CD8-positive, alpha-beta memory T cell (primary cell): ENCODE results near the gene TDP1. TPM values are rescaled to one million over a fixed set of nuclear protein-coding genes. Genes with fewer than 3 reads are reported as not detected.

Experiments used
- CTCF ChIA-PET: fragments of 350-600 bp; sonication (Branson Sonifier 250); formaldehyde crosslinking; loops from one replicate; lab custom pipeline; 2021; ENCODE audit warnings: antibody characterized with exemption; lab: Charles Lee
- POLR2A ChIA-PET: fragments of 350-600 bp; sonication (Branson Sonifier 250); formaldehyde crosslinking; loops from one replicate; lab custom pipeline; 2021; ENCODE audit warnings: antibody characterized with exemption; lab: Charles Lee
- DNase-seq, 5 donors: peaks; one replicate each; pipeline versions ENCODE4 v3.0.0 to v3.0.0-alpha.2; 2020 to 2022; ENCODE audit warnings: mixed read lengths in 1 of 5
- H3K27ac ChIP-seq: one replicate; pipeline ENCODE4 v1.7.0; 2013; ENCODE audit warnings: low read depth, mild to moderate bottlenecking, low read length, moderate library complexity
- H3K27me3 ChIP-seq: 2 replicates; pipeline ENCODE4 v1.7.0; 2013; ENCODE audit warnings: low read length, mild to moderate bottlenecking; ENCODE audit not compliant: insufficient read depth, poor library complexity, severe bottlenecking
- H3K36me3 ChIP-seq: 2 replicates; pipeline ENCODE4 v1.7.0; 2013; ENCODE audit warnings: mild to moderate bottlenecking, low read length, moderate library complexity; ENCODE audit not compliant: insufficient read depth
- H3K4me1 ChIP-seq: 2 replicates; pipeline ENCODE4 v1.7.0; 2013; ENCODE audit warnings: mild to moderate bottlenecking, low read length, moderate library complexity; ENCODE audit not compliant: insufficient read depth
- H3K4me3 ChIP-seq: 2 replicates; pipeline ENCODE4 v1.7.0; 2013; ENCODE audit warnings: mild to moderate bottlenecking, low read length
- H3K9me3 ChIP-seq: 2 replicates; pipeline ENCODE4 v1.7.0; 2013; ENCODE audit warnings: mild to moderate bottlenecking, low read length
- H3K27ac Mint-ChIP-seq, 8 donors: one replicate each; pipeline ENCODE4 v1.8.0; 2020 to 2021; ENCODE audit warnings: mixed read lengths in 8 of 8, mild to moderate bottlenecking in 6 of 8, inconsistent platforms in 3 of 8, moderate library complexity in 3 of 8
- H3K27me3 Mint-ChIP-seq, 2 donors: one replicate each; pipeline ENCODE4 v1.8.0; 2020 to 2021; ENCODE audit warnings: mixed read lengths in 2 of 2, mild to moderate bottlenecking in 1 of 2, moderate library complexity in 1 of 2
- H3K36me3 Mint-ChIP-seq, 3 donors: one replicate each; pipeline ENCODE4 v1.8.0; 2020 to 2021; ENCODE audit warnings: mixed read lengths in 3 of 3, inconsistent platforms in 1 of 3, mild to moderate bottlenecking in 1 of 3
- H3K4me1 Mint-ChIP-seq, 3 donors: one replicate each; pipeline ENCODE4 v1.8.0; 2020 to 2021; ENCODE audit warnings: mixed read lengths in 3 of 3, inconsistent platforms in 1 of 3, mild to moderate bottlenecking in 1 of 3
- H3K4me3 Mint-ChIP-seq, 7 donors: one replicate each; pipeline ENCODE4 v1.8.0; 2020 to 2021; ENCODE audit warnings: mixed read lengths in 7 of 7, mild to moderate bottlenecking in 6 of 7, moderate library complexity in 4 of 7, inconsistent platforms in 2 of 7
- H3K9me3 Mint-ChIP-seq, 5 donors: one replicate each; pipeline ENCODE4 v1.8.0; 2020 to 2022; ENCODE audit warnings: mixed read lengths in 5 of 5, mild to moderate bottlenecking in 3 of 5, moderate library complexity in 2 of 5, inconsistent platforms in 1 of 5
- polyA plus RNA-seq: library from polyadenylated mRNA; unstranded; fragments of 300-500 nt; fragmentation: Illumina TruSeq; gene quantifications from one replicate; pipeline ENCODE4 v1.2.3, GENCODE V29; 2021
- total RNA-seq, 2 experiments: library from RNA; stranded (reverse); gene quantifications; one replicate each; pipeline ENCODE4 v1.2.3, GENCODE V29; 2021

TDP1 gene
- total RNA-seq (10 to 100 TPM; 82.2 to 84.2 TPM), polyA plus RNA-seq (38.7 TPM)

DNA sequence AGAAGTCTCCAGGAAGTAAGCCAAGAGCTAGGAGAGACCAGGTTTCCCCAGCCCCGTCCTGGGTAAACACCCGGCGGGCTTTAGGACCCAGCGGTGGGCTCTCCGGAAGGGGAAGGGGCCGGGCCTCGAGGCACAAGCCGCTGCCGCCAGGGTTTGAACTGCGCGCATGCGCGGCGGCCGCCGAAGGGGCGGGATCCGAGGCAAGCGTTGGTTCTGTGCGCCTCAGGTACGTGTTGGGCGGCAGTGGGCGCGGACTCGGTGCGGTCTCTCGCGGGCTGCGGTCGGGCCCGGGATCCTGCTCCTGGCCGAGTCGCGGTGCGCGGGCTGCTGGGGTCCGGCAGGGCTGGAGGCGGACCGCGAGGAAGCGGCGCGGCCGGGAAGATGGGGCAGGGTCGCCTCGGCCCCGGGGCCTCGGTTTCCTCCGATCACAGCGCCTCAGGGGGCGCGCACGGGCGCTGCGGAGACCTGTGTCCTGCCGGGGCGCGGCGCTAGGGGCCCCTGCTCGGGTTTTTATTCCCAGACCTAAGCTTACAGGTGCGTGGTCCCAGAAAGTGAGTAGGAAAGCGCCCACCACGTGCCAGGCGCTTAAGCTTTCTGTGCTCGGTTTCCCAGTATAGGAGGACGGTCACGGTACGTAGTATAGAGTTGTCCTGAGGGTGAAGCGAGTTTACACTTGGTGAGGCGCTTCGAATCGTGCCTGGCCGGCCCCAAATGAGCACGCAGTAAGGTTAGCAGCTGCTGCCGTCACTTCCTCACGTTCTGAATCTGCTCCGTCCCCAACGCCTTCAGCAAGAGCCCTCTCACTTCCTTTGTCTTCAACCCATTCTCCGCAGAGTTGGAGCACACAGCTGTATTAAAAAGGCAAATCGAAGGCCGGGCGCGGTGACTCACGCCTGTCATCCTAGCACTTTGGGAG lies at the start of gene TDP1:
Gene TDP1 (plus strand): TSS at position 183 of the 916 bp plus-strand sequence. CDS start 7,188 bp downstream, outside the sequence.
- H3K4me1 ChIP-seq: peaks cover 53% of the 10 kb centered on the region
- Mint-ChIP-seq H3K9me3 (no peaks in the 10 kb centered on the region), H3K27me3 (no peaks in the 10 kb centered on the region), H3K4me1 (peaks cover 57 to 69% (median 60%) of the 10 kb centered on the region in 3 donors), H3K27ac (peak within 1 kb of the TSS; percentile 97 to 99 (median 99)), H3K4me3 (peak within 1 kb of the TSS; percentile 87 to 97 (median 94)), H3K36me3 (peaks cover 0 to 30% (median 2%) of the 10 kb centered on the region in 3 donors)
- H3K27ac ChIP-seq: peak within 1 kb of the TSS; percentile 98
- H3K27me3 ChIP-seq: no peaks in the 10 kb centered on the region
- CTCF ChIA-PET: interaction anchor here (0.7 to 3.7 kb wide), 7 partner anchors 10 to 803 kb away, joined by 3 to 27 read pairs (median 3); no protein-coding TSS in a partner anchor
- POLR2A ChIA-PET: interaction anchor here (0.6 to 1.6 kb wide), 4 partner anchors 16 to 530 kb away, joined by 3 to 8 read pairs (median 4); partner anchors contain the start of gene PSMC1
- no peaks in the 10 kb centered on the region for H3K9me3 ChIP-seq
- H3K4me3 ChIP-seq: peak within 1 kb of the TSS; percentile 92
- no peaks in the 10 kb centered on the region for H3K36me3 ChIP-seq
- peak; percentile 92 to 98 (median 98) for DNase-seq

DNA sequence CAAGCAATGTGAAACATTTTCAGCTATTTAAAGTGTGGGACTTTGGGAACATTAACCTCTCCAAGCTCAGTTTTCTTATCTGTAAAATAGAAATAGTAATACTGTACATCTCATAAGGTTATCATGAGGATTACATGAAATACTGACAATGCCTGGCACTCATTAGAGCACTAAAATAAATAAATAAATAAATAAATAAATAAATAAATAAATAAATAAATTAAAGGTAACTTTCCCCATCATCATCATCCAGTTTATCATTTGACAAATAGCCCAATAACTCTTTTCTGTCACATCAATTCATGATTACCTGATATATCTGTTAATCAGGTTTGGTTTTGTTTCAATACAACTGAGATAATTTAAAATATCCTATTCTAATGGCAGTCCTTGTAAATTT lies 49.7 kb upstream of the TDP1 start:
- H3K4me3 ChIP-seq: no peak overlapping the region
- no peak overlapping the region for H3K27ac ChIP-seq
- H3K36me3 ChIP-seq: no peaks in the 10 kb centered on the region
- H3K4me1 Mint-ChIP-seq: peaks cover 13 to 28% (median 19%) of the 10 kb centered on the region in 3 donors
- H3K27me3 Mint-ChIP-seq: peaks cover 4 to 8% of the 10 kb centered on the region in 2 donors
- no peaks in the 10 kb centered on the region for H3K9me3 ChIP-seq
- DNase-seq: no peak
- CTCF ChIA-PET: interaction anchor here (1.2 kb wide), 1 partner anchor 879 kb away, joined by 4 read pairs; no protein-coding TSS in a partner anchor
- no peaks in the 10 kb centered on the region for H3K27me3 ChIP-seq
- no peaks in the 10 kb centered on the region for H3K4me1 ChIP-seq
- H3K4me3 Mint-ChIP-seq: no peak overlapping the region
- H3K27ac Mint-ChIP-seq: no peak overlapping the region
- no peaks in the 10 kb centered on the region for H3K36me3 Mint-ChIP-seq
- POLR2A ChIA-PET: no interaction called here
- no peaks in the 10 kb centered on the region for H3K9me3 Mint-ChIP-seq

DNA sequence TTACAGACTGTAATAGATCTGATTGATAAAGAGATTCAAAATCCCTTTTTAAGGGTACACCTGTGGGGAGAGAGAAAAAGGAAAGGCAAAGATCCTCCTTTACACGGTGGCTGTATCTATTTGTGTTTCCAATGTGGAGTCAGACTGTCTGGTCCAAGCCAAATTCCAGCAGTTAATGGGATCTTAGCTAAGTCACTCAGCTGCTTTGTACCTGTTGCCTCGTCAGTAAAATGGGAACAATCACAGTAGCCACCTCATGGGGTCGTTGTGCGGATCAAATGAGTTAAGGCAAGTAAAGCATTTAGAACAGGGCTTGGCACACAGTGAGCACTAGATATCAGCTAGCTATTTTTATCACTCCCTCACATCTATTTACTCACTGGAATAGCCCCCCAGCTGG lies 48.1 kb upstream of the TDP1 start:
- Mint-ChIP-seq H3K27me3 (peaks cover 3 to 11% of the 10 kb centered on the region in 2 donors), H3K9me3 (no peaks in the 10 kb centered on the region), H3K4me3 (no peak overlapping the region), H3K36me3 (no peaks in the 10 kb centered on the region), H3K27ac (no peak overlapping the region), H3K4me1 (peaks cover 13 to 24% (median 16%) of the 10 kb centered on the region in 3 donors)
- Histone ChIP-seq H3K36me3 (no peaks in the 10 kb centered on the region), H3K27ac (no peak overlapping the region), H3K4me1 (no peaks in the 10 kb centered on the region), H3K4me3 (no peak overlapping the region), H3K27me3 (no peaks in the 10 kb centered on the region), H3K9me3 (no peaks in the 10 kb centered on the region)
- POLR2A ChIA-PET: no interaction called here
- CTCF ChIA-PET: no interaction called here
- DNase-seq: no peak

DNA sequence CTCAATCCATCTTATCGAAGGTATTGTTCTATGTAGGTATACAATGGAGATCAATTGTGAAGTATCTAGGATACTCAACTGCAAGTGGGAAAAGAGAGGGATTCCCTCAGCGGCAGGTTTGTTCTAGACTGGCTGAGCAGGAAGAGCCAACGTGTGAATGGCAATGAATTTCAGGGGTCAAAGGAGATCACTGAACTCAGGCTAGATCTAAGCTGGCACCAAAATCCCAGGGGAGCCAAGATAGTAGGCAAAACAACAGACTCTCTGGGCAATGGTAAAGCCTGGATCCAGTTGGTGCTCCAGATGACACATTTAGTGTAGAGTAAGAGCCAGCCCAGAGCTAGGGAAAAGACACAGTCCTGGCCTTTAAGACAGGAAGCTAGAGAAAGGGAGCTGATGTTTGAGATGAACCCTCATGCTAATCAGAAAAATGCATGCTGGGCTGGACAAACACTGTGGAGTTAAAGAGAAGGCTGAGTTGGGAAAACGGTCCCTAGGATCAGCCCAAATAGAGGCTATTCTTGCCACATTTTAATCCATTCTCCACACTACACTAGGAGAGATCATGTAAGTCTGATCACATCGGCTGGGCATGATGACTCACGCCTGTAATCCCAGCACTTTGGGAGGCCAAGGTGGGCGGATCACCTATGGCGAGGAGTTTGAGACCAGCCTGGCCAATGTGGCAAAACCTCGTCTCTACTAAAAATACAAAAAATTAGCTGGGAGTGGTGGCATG lies 46.8 kb upstream of the TDP1 start:
- Histone ChIP-seq H3K9me3 (no peaks in the 10 kb centered on the region), H3K4me3 (no peak overlapping the region), H3K36me3 (no peaks in the 10 kb centered on the region), H3K27me3 (no peaks in the 10 kb centered on the region), H3K27ac (no peak overlapping the region), H3K4me1 (no peaks in the 10 kb centered on the region)
- DNase-seq: no peak
- Mint-ChIP-seq H3K4me3 (no peak overlapping the region), H3K36me3 (no peaks in the 10 kb centered on the region), H3K9me3 (no peaks in the 10 kb centered on the region), H3K27ac (no peak overlapping the region), H3K27me3 (peaks cover 3 to 11% of the 10 kb centered on the region in 2 donors), H3K4me1 (peaks cover 3 to 12% (median 4%) of the 10 kb centered on the region in 3 donors)
- ChIA-PET CTCF (no interaction called here), POLR2A (no interaction called here)

DNA sequence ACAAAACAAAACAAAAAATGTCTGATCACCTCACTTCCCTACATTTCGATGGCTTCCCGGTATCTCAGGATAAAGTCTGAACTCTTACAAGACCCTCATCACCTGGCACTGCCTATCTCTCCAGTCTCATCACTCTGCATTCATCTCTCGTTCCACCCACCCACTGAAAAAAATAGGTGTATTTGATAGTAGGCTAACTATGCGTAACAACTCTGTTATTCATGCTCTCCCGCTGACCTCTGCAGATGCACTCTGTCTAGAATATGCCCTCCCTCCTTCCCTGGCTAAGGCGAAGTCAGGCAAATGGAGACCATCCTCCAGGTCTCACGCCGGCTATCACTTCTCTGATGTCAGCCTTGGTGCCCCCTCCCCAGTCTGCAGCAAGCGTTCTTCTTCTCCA lies 46.1 kb upstream of the TDP1 start:
- POLR2A ChIA-PET: no interaction called here
- Mint-ChIP-seq H3K4me1 (peaks cover 0 to 8% (median 0%) of the 10 kb centered on the region in 3 donors), H3K4me3 (no peak overlapping the region), H3K27ac (no peak overlapping the region), H3K27me3 (peaks cover 3 to 11% of the 10 kb centered on the region in 2 donors), H3K9me3 (no peaks in the 10 kb centered on the region), H3K36me3 (no peaks in the 10 kb centered on the region)
- H3K4me1 ChIP-seq: no peaks in the 10 kb centered on the region
- H3K36me3 ChIP-seq: no peaks in the 10 kb centered on the region
- no peak for DNase-seq
- H3K27ac ChIP-seq: no peak overlapping the region
- no peaks in the 10 kb centered on the region for H3K9me3 ChIP-seq
- no peaks in the 10 kb centered on the region for H3K27me3 ChIP-seq
- no peak overlapping the region for H3K4me3 ChIP-seq
- CTCF ChIA-PET: no interaction called here

DNA sequence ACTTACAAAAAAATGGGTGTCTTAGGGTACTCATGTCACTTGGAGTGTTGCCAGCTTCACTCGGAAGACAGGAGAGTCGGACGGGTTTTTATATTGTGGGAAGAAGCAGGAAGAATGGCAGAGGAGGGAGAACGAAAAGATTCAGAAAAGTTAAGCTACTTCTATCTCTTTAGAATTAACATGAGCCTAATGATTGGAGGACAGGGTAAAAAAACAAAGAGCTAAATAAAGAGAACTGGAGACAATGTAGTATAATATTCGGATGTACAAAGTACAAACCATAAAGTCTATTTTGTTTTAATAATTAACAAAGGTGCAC lies 45.1 kb upstream of the TDP1 start:
- Mint-ChIP-seq H3K36me3 (no peaks in the 10 kb centered on the region), H3K27ac (peak overlapping the region in 1 of 8 donors; percentile 26), H3K27me3 (peaks cover 3 to 8% of the 10 kb centered on the region in 2 donors), H3K9me3 (no peaks in the 10 kb centered on the region), H3K4me1 (peaks cover 2 to 5% (median 4%) of the 10 kb centered on the region in 3 donors), H3K4me3 (no peak overlapping the region)
- no peak overlapping the region for H3K27ac ChIP-seq
- H3K36me3 ChIP-seq: no peaks in the 10 kb centered on the region
- no peaks in the 10 kb centered on the region for H3K9me3 ChIP-seq
- H3K27me3 ChIP-seq: no peaks in the 10 kb centered on the region
- no peak for DNase-seq
- no peak overlapping the region for H3K4me3 ChIP-seq
- ChIA-PET POLR2A (interaction anchor here (0.6 kb wide), 1 partner anchor 230 kb away, joined by 3 read pairs; no protein-coding TSS in a partner anchor), CTCF (interaction anchor here (0.7 to 1.2 kb wide), 2 partner anchors 190 to 430 kb away, joined by 3 to 4 read pairs; no protein-coding TSS in a partner anchor)
- H3K4me1 ChIP-seq: no peaks in the 10 kb centered on the region

DNA sequence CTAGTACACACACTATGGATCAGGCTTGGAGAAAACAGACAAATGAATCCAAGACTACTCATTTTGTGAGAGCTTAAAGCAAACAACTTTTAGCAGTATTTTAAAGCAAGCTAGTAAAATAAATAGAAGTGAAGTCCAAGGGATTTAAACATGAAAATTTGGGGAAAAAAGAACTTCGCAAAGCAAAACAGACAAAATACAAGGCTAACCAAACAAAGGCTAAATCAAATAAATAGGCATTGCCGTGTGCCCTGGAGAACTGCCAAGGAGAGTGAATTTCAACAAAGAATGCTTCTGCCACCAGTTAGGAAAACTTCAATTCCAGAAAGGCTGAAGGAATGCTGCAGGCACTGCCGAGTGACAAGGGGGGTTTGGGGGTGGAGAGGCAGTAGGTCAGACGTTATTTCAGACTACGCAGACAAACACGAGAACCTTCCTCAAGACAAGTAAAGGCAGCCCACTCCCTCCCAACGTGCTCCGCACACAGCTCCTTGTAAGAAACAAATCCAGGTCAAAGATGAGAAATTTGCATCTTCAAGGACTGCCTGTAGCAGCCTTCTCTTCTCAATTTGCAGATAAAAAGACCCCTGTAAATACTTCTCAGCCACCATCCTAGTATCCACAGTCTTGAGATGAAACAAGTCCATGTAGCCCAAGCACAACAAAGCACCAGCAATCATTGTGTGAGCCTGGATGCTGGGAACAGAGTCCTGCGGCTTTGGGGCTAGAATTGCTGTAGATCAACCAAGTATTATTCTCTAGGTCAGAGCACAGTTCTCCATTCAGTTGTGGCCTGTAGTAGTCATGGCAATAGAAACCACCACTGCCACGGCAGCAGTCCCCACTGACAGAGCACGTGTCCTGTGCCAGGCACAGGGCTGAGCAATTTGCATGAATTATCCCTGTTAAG lies 44.5 kb upstream of the TDP1 start:
- H3K4me1 ChIP-seq: no peaks in the 10 kb centered on the region
- Mint-ChIP-seq H3K9me3 (no peaks in the 10 kb centered on the region), H3K4me3 (peak overlapping the region in 1 of 7 donors; percentile 38), H3K36me3 (no peaks in the 10 kb centered on the region), H3K27me3 (peaks cover 3 to 7% of the 10 kb centered on the region in 2 donors), H3K4me1 (peaks cover 2 to 4% (median 4%) of the 10 kb centered on the region in 3 donors), H3K27ac (peak overlapping the region in 1 of 8 donors; percentile 85)
- H3K27ac ChIP-seq: no peak overlapping the region
- no peaks in the 10 kb centered on the region for H3K36me3 ChIP-seq
- ChIA-PET POLR2A (interaction anchor here (0.6 kb wide), 1 partner anchor 231 kb away, joined by 3 read pairs; no protein-coding TSS in a partner anchor), CTCF (interaction anchor here (0.7 to 3.8 kb wide), 3 partner anchors 190 to 871 kb away, joined by 3 to 16 read pairs (median 4); no protein-coding TSS in a partner anchor)
- H3K9me3 ChIP-seq: no peaks in the 10 kb centered on the region
- no peaks in the 10 kb centered on the region for H3K27me3 ChIP-seq
- no peak overlapping the region for H3K4me3 ChIP-seq
- DNase-seq: no peak
